GM12878 (cell line): Measurements from ENCODE around the gene ZFHX2. TPM values are rescaled to one million over a fixed set of nuclear protein-coding genes. Genes with fewer than 3 reads are reported as not detected.

Source experiments
- ATAC-seq: fragments of 200-7000 bp; cut with Tn5 transposase; 3 replicates; pipeline ENCODE4 v1.9.1; 2020; ENCODE audit warnings: mild to moderate bottlenecking, moderate library complexity
- BruUV-seq: library from RNA; stranded (reverse); fragments of 400-500 nt; replicated peaks from 2 replicates; lab custom pipeline; 2021; lab: Mats Ljungman, UMichigan
- CTCF ChIA-PET: fragments of 300-600 bp; sonication (Branson Sonifier 250); formaldehyde crosslinking; extraction: SDS; loops from one replicate; lab custom pipeline; 2021; ENCODE audit warnings: inconsistent platforms; lab: Yijun Ruan, JAX
- POLR2A ChIA-PET: fragments of 350-600 bp; formaldehyde crosslinking; extraction: SDS; loops from one replicate; lab custom pipeline; 2021; ENCODE audit warnings: inconsistent platforms; lab: Charles Lee
- RAD21 ChIA-PET: fragments of 300-600 bp; sonication (Branson Sonifier 250); formaldehyde crosslinking; loops from one replicate; lab custom pipeline; 2023; ENCODE audit warnings: antibody characterized with exemption; ENCODE audit not compliant: unreplicated experiment; lab: Charles Lee
- SMC1A ChIA-PET: fragments of 300-600 bp; sonication (Branson Sonifier 250); formaldehyde crosslinking; loops from one replicate; lab custom pipeline; 2023; ENCODE audit not compliant: unreplicated experiment, uncharacterized antibody; lab: Charles Lee
- DNase-seq: peaks from one replicate; pipeline ENCODE4 v3.0.0-alpha.2; 2011; ENCODE audit warnings: low read depth, low spot score
- FAIRE-seq: peaks from 3 replicates; lab custom pipeline; 2011; peaks lifted over from hg19 to GRCh38; lab: Jason Lieb, UNC
- H2AFZ ChIP-seq: 2 replicates; pipeline ENCODE4 v1.6.0; 2011; ENCODE audit warnings: low read depth, low read length, control low read depth; ENCODE audit not compliant: control insufficient read depth
- H3K27ac ChIP-seq: 2 replicates; pipeline ENCODE4 v1.5.1; 2011; ENCODE audit warnings: control low read depth; ENCODE audit not compliant: control insufficient read depth, insufficient read depth
- H3K27me3 ChIP-seq, 2 experiments: replicated peaks in 1 of 2; 2 replicates each; pipeline versions ENCODE4 v1.6.0 to v1.6.1; 2011; ENCODE audit warnings: low read length in 1 of 2; ENCODE audit not compliant: control insufficient read depth in 2 of 2, insufficient read depth in 2 of 2
- H3K36me3 ChIP-seq, 2 experiments: 2 replicates each; pipeline ENCODE4 v1.5.1; 2011; ENCODE audit warnings: low read length in 1 of 2; ENCODE audit not compliant: control insufficient read depth in 2 of 2, insufficient read depth in 2 of 2
- H3K4me1 ChIP-seq: 2 replicates; pipeline ENCODE4 v1.6.1; 2011; ENCODE audit warnings: mild to moderate bottlenecking, low read length, moderate library complexity, mixed read lengths; ENCODE audit not compliant: control insufficient read depth, insufficient read depth
- H3K4me2 ChIP-seq: 2 replicates; pipeline ENCODE4 v1.6.0; 2011; ENCODE audit warnings: control low read depth; ENCODE audit not compliant: control insufficient read depth, insufficient read depth
- H3K4me3 ChIP-seq: fragments of 200-600 bp; sonication (generic); 2 replicates; pipeline ENCODE4 v1.5.1; 2016
- H3K79me2 ChIP-seq: 2 replicates; pipeline ENCODE4 v1.6.0; 2011; ENCODE audit warnings: low read length; ENCODE audit not compliant: control insufficient read depth, insufficient read depth
- H3K9ac ChIP-seq: 2 replicates; pipeline ENCODE4 v1.8.0; 2011; ENCODE audit warnings: low read length, control low read depth, mixed read lengths; ENCODE audit not compliant: control insufficient read depth, insufficient read depth
- H3K9me3 ChIP-seq: replicated peaks from 3 replicates; pipeline ENCODE4 v1.5.1; 2011; ENCODE audit warnings: mild to moderate bottlenecking, low read length; ENCODE audit not compliant: control insufficient read depth, insufficient read depth
- H4K20me1 ChIP-seq: 2 replicates; pipeline ENCODE4 v1.6.0; 2011; ENCODE audit not compliant: control insufficient read depth, insufficient read depth
- ASH2L ChIP-seq: fragments of 300-600, 200-600 bp; sonication (generic); IDR thresholded peaks from 2 replicates; pipeline ENCODE4 v1.6.1; 2017; ENCODE audit warnings: low read depth, mild to moderate bottlenecking, borderline replicate concordance
- CHD2 ChIP-seq: IDR thresholded peaks from 2 replicates; pipeline ENCODE4 v1.6.1; 2011; ENCODE audit warnings: low read depth, low read length, improper control_type of control experiment, borderline replicate concordance
- EP300 ChIP-seq, 2 experiments: fragments of 150-350 bp in 1 of 2; IDR thresholded peaks; 2 replicates each; pipeline ENCODE4 v1.6.1; 2011 to 2012; ENCODE audit warnings: low read depth in 2 of 2, low read length in 2 of 2, borderline replicate concordance in 1 of 2, improper control_type of control experiment in 1 of 2, inconsistent platforms in 1 of 2; ENCODE audit not compliant: control insufficient read depth in 1 of 2
- FOS ChIP-seq: IDR thresholded peaks from 3 replicates; pipeline ENCODE4 v1.6.1; 2011; ENCODE audit warnings: borderline replicate concordance; ENCODE audit not compliant: insufficient read length; ENCODE audit errors: extremely low read depth
- MEF2A ChIP-seq: IDR thresholded peaks from 2 replicates; pipeline ENCODE4 v1.6.1; 2011; ENCODE audit warnings: low read depth, mild to moderate bottlenecking, low read length, moderate library complexity; ENCODE audit not compliant: insufficient read depth
- RELA ChIP-seq: fragments of 450-650 bp; IDR thresholded peaks from 2 replicates; pipeline ENCODE4 v1.8.0; 2014; ENCODE audit warnings: borderline replicate concordance; ENCODE audit not compliant: partially characterized antibody
- RELB ChIP-seq: fragments of 450-650 bp; IDR thresholded peaks from 2 replicates; pipeline ENCODE4 v1.6.1; 2017; ENCODE audit warnings: low read depth, mild to moderate bottlenecking, moderate library complexity
- SMAD5 ChIP-seq: IDR thresholded peaks from 2 replicates; pipeline ENCODE4 v1.6.1; 2016; ENCODE audit warnings: antibody characterized with exemption, low read depth
- TBL1XR1 ChIP-seq: IDR thresholded peaks from 2 replicates; pipeline ENCODE4 v1.6.1; 2012; ENCODE audit warnings: low read depth, low read length, improper control_type of control experiment
- YBX1 ChIP-seq: fragments of 450-650 bp; IDR thresholded peaks from 2 replicates; pipeline ENCODE4 v1.6.1; 2016; ENCODE audit warnings: antibody characterized with exemption
- ZNF384 ChIP-seq: IDR thresholded peaks from 2 replicates; pipeline ENCODE4 v1.6.1; 2012; ENCODE audit warnings: low read depth, mild to moderate bottlenecking, low read length, improper control_type of control experiment, borderline replicate concordance
- WGBS: methylation state at CpG from one replicate; pipeline ENCODE4 v1.1.6; 2016; ENCODE audit warnings: low lambda C conversion rate; ENCODE audit not compliant: insufficient replicate concordance, insufficient coverage; ENCODE audit errors: missing lambda C conversion rate; 5-methylcytosine and 5-hydroxymethylcytosine counted together
- in situ Hi-C: fragments of 300-500 bp; cut with MboI; formaldehyde crosslinking; loops from 9 replicates; pipeline ENCODE4 v1.14.3; 2018; ENCODE audit warnings: mixed read lengths
- intact Hi-C: fragments of 100-400 bp; cut with micrococcal nuclease; formaldehyde crosslinking; loops from one replicate; pipeline ENCODE4 v1.14.2; 2022; ENCODE audit not compliant: unreplicated experiment
- polyA plus RNA-seq, 11 experiments: library from polyadenylated mRNA; depleted of rRNA in 4 of 11; unstranded in 6 of 11; stranded (reverse) in 5 of 11; fragments of >200 nt; fragmentation: Nextera tagmentation in 4 of 11; fragmentation: Illumina TruSeq in 1 of 11; extraction: Ambion mirVana in 4 of 11; extraction: Trizol in 1 of 11; gene quantifications; 1 replicate in 1 of 11; 2 replicates in 10 of 11; pipeline versions ENCODE4 v1.2.1 to v1.2.3, GENCODE V29; 2011 to 2016; ENCODE audit warnings: inconsistent platforms in 2 of 11, missing spikeins in 2 of 11, low read depth in 1 of 11
- total RNA-seq, 4 experiments: library from RNA; depleted of rRNA in 3 of 4; stranded (reverse); fragments of >200 nt in 3 of 4; fragmentation: Illumina TruSeq in 1 of 4; extraction: Trizol in 1 of 4; gene quantifications; 2 replicates each; pipeline versions ENCODE4 v1.2.1 to v1.2.3, GENCODE V29; 2013 to 2021
- TF ChIP-seq, protein P1 (sequence below): fragments of 450-650 bp; formaldehyde crosslinking; IDR thresholded peaks from 2 replicates; pipeline ENCODE4 v1.5.0; 2022; ENCODE audit warnings: mild to moderate bottlenecking, missing genetic modification characterization

ZFHX2 gene
- total and polyA plus RNA-seq, 10 of the 15 experiments (the other 5 are each of a cell fraction or from before 2014, with no cell fraction given), result 0.27 to 2.2 (median 0.55) TPM

DNA sequence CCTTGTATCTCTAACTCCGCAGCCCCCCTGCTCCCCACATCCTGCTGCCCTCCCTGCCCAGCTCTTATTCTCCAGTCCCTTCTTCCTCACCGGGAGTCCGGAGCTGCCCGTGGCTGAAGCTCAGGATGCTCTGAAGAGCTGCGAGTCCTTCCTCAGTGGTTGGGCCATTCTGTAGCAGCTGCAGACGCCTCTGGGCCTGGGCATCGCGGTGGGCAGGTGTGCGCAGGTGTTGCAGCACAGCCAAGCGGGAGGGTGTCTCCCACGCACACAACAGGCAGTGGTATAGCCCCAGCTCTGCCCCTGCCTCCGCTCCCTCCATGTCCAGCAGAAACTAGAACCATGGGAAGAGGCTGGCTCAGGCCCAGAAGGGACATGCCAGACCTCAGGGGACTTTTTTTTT is 20.2 kb downstream of the ZFHX2 start:
- no peak for ATAC-seq
- RAD21 ChIA-PET, result no interaction called here
- intact Hi-C loops (no loop called here), in situ Hi-C loops (no loop called here)
- TF ChIP-seq CHD2, result no peak
- TF ChIP-seq EP300 (IDR thresholded peaks at IDR 0.05; ENCODE audit: borderline replicate concordance in 1 of 2, control insufficient read depth in 1 of 2, low read depth in 2 of 2, low read length in 2 of 2), result no peak
- TF ChIP-seq TBL1XR1, result no peak
- TF ChIP-seq, protein P1, sequence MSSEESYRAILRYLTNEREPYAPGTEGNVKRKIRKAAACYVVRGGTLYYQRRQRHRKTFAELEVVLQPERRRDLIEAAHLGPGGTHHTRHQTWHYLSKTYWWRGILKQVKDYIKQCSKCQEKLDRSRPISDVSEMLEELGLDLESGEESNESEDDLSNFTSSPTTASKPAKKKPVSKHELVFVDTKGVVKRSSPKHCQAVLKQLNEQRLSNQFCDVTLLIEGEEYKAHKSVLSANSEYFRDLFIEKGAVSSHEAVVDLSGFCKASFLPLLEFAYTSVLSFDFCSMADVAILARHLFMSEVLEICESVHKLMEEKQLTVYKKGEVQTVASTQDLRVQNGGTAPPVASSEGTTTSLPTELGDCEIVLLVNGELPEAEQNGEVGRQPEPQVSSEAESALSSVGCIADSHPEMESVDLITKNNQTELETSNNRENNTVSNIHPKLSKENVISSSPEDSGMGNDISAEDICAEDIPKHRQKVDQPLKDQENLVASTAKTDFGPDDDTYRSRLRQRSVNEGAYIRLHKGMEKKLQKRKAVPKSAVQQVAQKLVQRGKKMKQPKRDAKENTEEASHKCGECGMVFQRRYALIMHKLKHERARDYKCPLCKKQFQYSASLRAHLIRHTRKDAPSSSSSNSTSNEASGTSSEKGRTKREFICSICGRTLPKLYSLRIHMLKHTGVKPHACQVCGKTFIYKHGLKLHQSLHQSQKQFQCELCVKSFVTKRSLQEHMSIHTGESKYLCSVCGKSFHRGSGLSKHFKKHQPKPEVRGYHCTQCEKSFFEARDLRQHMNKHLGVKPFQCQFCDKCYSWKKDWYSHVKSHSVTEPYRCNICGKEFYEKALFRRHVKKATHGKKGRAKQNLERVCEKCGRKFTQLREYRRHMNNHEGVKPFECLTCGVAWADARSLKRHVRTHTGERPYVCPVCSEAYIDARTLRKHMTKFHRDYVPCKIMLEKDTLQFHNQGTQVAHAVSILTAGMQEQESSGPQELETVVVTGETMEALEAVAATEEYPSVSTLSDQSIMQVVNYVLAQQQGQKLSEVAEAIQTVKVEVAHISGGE, result no peak
- TF ChIP-seq RELA, result no peak
- no peak for TF ChIP-seq ASH2L
- TF ChIP-seq MEF2A, result no peak
- no peak for TF ChIP-seq SMAD5
- TF ChIP-seq FOS, result no peak
- no peak for TF ChIP-seq YBX1
- TF ChIP-seq ZNF384, result no peak
- no peak for TF ChIP-seq RELB
- Histone ChIP-seq H3K27me3 (no peaks in the 10 kb centered on the region), H3K4me3 (no peak overlapping the region), H3K4me1 (no peaks in the 10 kb centered on the region), H3K9me3 (no peaks in the 10 kb centered on the region), H4K20me1 (no peaks in the 10 kb centered on the region), H3K27ac (no peak overlapping the region), H3K9ac (no peak overlapping the region), H3K4me2 (no peak overlapping the region), H2AFZ (no peak overlapping the region), H3K79me2 (no peaks in the 10 kb centered on the region), H3K36me3 (no peaks in the 10 kb centered on the region; a peak in 1 of 4 replicates)
- FAIRE-seq, result no peak
- 84% methylated on average over 12 of the region's 12 CpGs for WGBS
- SMC1A ChIA-PET, result no interaction called here
- BruUV-seq, result no TSS peak
- CTCF ChIA-PET, result interaction anchor here (1.6 to 1.7 kb wide), 2 partner anchors 9 to 28 kb away, joined by 6 to 11 read pairs; no protein-coding TSS in a partner anchor
- POLR2A ChIA-PET, result interaction anchor here (0.7 kb wide), 1 partner anchor 1455 kb away, joined by 3 read pairs; no protein-coding TSS in a partner anchor
- DNase-seq, result no peak
